Muscle layer of colon (tissue), 2 donors: ENCODE results near the gene EPB41L5.
"Not testable (repeated sequence)": the region's sequence is repeated elsewhere in the genome, so short reads cannot be mapped to it uniquely, and the experiment has no call there.

Source experiments
- H3K27ac ChIP-seq: one replicate; pipeline ENCODE4 v1.7.0; 2013; ENCODE audit warnings: low read depth, mild to moderate bottlenecking, low read length, moderate library complexity
- H3K27me3 ChIP-seq, 2 donors: one replicate each; pipeline ENCODE4 v1.7.0; 2013; ENCODE audit warnings: low read length in 2 of 2, mild to moderate bottlenecking in 2 of 2; ENCODE audit not compliant: insufficient read depth in 2 of 2, control insufficient read depth in 1 of 2
- H3K36me3 ChIP-seq: one replicate; pipeline ENCODE4 v1.7.0; 2013; ENCODE audit warnings: mild to moderate bottlenecking, low read length; ENCODE audit not compliant: insufficient read depth
- H3K4me1 ChIP-seq: one replicate; pipeline ENCODE4 v1.7.0; 2013; ENCODE audit warnings: mild to moderate bottlenecking, low read length; ENCODE audit not compliant: insufficient read depth
- H3K4me3 ChIP-seq, 2 donors: one replicate each; pipeline ENCODE4 v1.7.0; 2013; ENCODE audit warnings: low read length in 2 of 2, low read depth in 1 of 2, mild to moderate bottlenecking in 1 of 2, moderate library complexity in 1 of 2
- H3K9ac ChIP-seq: one replicate; pipeline ENCODE4 v1.7.0; 2013; ENCODE audit warnings: low read length
- H3K9me3 ChIP-seq: one replicate; pipeline ENCODE4 v1.7.0; 2013; ENCODE audit warnings: mild to moderate bottlenecking, low read length
- donor health status: abdominal sarcoma.
- donor health status: Adenocarcinoma of cecum.

The EPB41L5 gene

GRCh38 chr2:120064664-120065063, 51.8 kb downstream of the EPB41L5 start:
- Histone ChIP-seq H3K27ac (no peak overlapping the region), H3K9ac (no peak overlapping the region), H3K36me3 (no peaks in the 10 kb centered on the region), H3K4me3 (no peak overlapping the region), H3K4me1 (peaks cover 13% of the 10 kb centered on the region), H3K27me3 (no peaks in the 10 kb centered on the region), H3K9me3 (no peaks in the 10 kb centered on the region)

- Histone ChIP-seq H3K27me3 (no peaks in the 10 kb centered on the region), H3K4me1 (peaks cover 13% of the 10 kb centered on the region), H3K27ac (no peak overlapping the region), H3K9me3 (no peaks in the 10 kb centered on the region), H3K9ac (no peak overlapping the region), H3K4me3 (no peak overlapping the region), H3K36me3 (no peaks in the 10 kb centered on the region)
Observed at GRCh38 chr2:120066800-120067547, 54.1 kb downstream of the EPB41L5 start.

GRCh38 chr2:120068040-120068658, 55.3 kb downstream of the EPB41L5 start:
- not testable (repeated sequence) for H3K27me3 ChIP-seq, H3K9me3 ChIP-seq, H3K9ac ChIP-seq, H3K36me3 ChIP-seq, H3K27ac ChIP-seq, H3K4me3 ChIP-seq
- H3K4me1 ChIP-seq: peaks cover 13% of the 10 kb centered on the region

GRCh38 chr2:120075545-120075944, 62.7 kb downstream of the EPB41L5 start:
- no peaks in the 10 kb centered on the region for H3K27me3 ChIP-seq
- no peak overlapping the region for H3K4me3 ChIP-seq
- H3K27ac ChIP-seq: no peak overlapping the region
- no peak overlapping the region for H3K9ac ChIP-seq
- H3K4me1 ChIP-seq: no peaks in the 10 kb centered on the region
- H3K36me3 ChIP-seq: no peaks in the 10 kb centered on the region
- H3K9me3 ChIP-seq: no peaks in the 10 kb centered on the region

GRCh38 chr2:120077896-120078295, 65.0 kb downstream of the EPB41L5 start:
- no peak overlapping the region for H3K27ac ChIP-seq
- no peaks in the 10 kb centered on the region for H3K9me3 ChIP-seq
- no peaks in the 10 kb centered on the region for H3K4me1 ChIP-seq
- H3K4me3 ChIP-seq: no peak overlapping the region
- no peaks in the 10 kb centered on the region for H3K36me3 ChIP-seq
- no peak overlapping the region for H3K9ac ChIP-seq
- H3K27me3 ChIP-seq: no peaks in the 10 kb centered on the region

GRCh38 chr2:120079647-120080046, 66.8 kb downstream of the EPB41L5 start:
- no peaks in the 10 kb centered on the region for H3K9me3 ChIP-seq
- no peaks in the 10 kb centered on the region for H3K4me1 ChIP-seq
- H3K27ac ChIP-seq: no peak overlapping the region
- no peak overlapping the region for H3K4me3 ChIP-seq
- no peaks in the 10 kb centered on the region for H3K27me3 ChIP-seq
- no peaks in the 10 kb centered on the region for H3K36me3 ChIP-seq
- no peak overlapping the region for H3K9ac ChIP-seq

GRCh38 chr2:120091436-120091835, 78.6 kb downstream of the EPB41L5 start:
- no peak overlapping the region for H3K9ac ChIP-seq
- no peak overlapping the region for H3K4me3 ChIP-seq
- no peaks in the 10 kb centered on the region for H3K9me3 ChIP-seq
- no peaks in the 10 kb centered on the region for H3K4me1 ChIP-seq
- H3K27me3 ChIP-seq: no peaks in the 10 kb centered on the region
- H3K27ac ChIP-seq: no peak overlapping the region
- H3K36me3 ChIP-seq: peaks cover 13% of the 10 kb centered on the region

GRCh38 chr2:120094795-120095194, 81.9 kb downstream of the EPB41L5 start:
- no peak overlapping the region for H3K9ac ChIP-seq
- H3K36me3 ChIP-seq: peaks cover 17% of the 10 kb centered on the region
- no peaks in the 10 kb centered on the region for H3K9me3 ChIP-seq
- H3K27me3 ChIP-seq: no peaks in the 10 kb centered on the region
- H3K27ac ChIP-seq: no peak overlapping the region
- H3K4me3 ChIP-seq: no peak overlapping the region
- no peaks in the 10 kb centered on the region for H3K4me1 ChIP-seq

GRCh38 chr2:120100627-120101026, 87.8 kb downstream of the EPB41L5 start:
- no peak overlapping the region for H3K4me3 ChIP-seq
- no peaks in the 10 kb centered on the region for H3K27me3 ChIP-seq
- no peaks in the 10 kb centered on the region for H3K4me1 ChIP-seq
- H3K36me3 ChIP-seq: peaks cover 4% of the 10 kb centered on the region
- no peaks in the 10 kb centered on the region for H3K9me3 ChIP-seq
- no peak overlapping the region for H3K27ac ChIP-seq
- no peak overlapping the region for H3K9ac ChIP-seq

GRCh38 chr2:120103723-120104467, 91.0 kb downstream of the EPB41L5 start:
- no peak overlapping the region for H3K27ac ChIP-seq
- no peak overlapping the region for H3K9ac ChIP-seq
- H3K4me3 ChIP-seq: no peak overlapping the region
- no peaks in the 10 kb centered on the region for H3K9me3 ChIP-seq
- H3K36me3 ChIP-seq: no peaks in the 10 kb centered on the region
- H3K4me1 ChIP-seq: peaks cover 7% of the 10 kb centered on the region
- H3K27me3 ChIP-seq: no peaks in the 10 kb centered on the region

- H3K27ac ChIP-seq: no peak overlapping the region
- H3K4me1 ChIP-seq: peaks cover 7% of the 10 kb centered on the region
- no peaks in the 10 kb centered on the region for H3K36me3 ChIP-seq
- H3K9ac ChIP-seq: no peak overlapping the region
- H3K27me3 ChIP-seq: no peaks in the 10 kb centered on the region
- no peaks in the 10 kb centered on the region for H3K9me3 ChIP-seq
- no peak overlapping the region for H3K4me3 ChIP-seq
Observed at GRCh38 chr2:120104772-120105171, 91.9 kb downstream of the EPB41L5 start.
